GM19438 (cell line): Measurements from ENCODE around the gene TMEM14A.

Experiments
- ATAC-seq: cut with Tn5 transposase; IDR thresholded peaks from one replicate; pipeline ENCODE4 v1.9.1; 2021; ENCODE audit warnings: low read depth; ENCODE audit not compliant: unreplicated experiment

The TMEM14A gene

GRCh38 chr6:52729576-52729975 lies 58.7 kb downstream of the TMEM14A start:
- ATAC-seq, result no peak

- ATAC-seq, result no peak
Measured at GRCh38 chr6:52731719-52732118, 60.8 kb downstream of the TMEM14A start.

- ATAC-seq, result no peak
Measured at GRCh38 chr6:52733172-52733571, 62.3 kb downstream of the TMEM14A start.

GRCh38 chr6:52734072-52734471 lies 63.2 kb downstream of the TMEM14A start:
- no peak for ATAC-seq

- ATAC-seq, result no peak
Measured at GRCh38 chr6:52735071-52735470, 64.2 kb downstream of the TMEM14A start.

- ATAC-seq, result no peak
Measured at GRCh38 chr6:52736145-52736544, 65.2 kb downstream of the TMEM14A start.
